OCI-M2 (cell line): Measurements from ENCODE around the gene PRELID3B.
A peak's percentile ranks its signal among the peaks of the same experiment; 100 is the strongest.
"Not testable (repeated sequence)": the region's sequence is repeated elsewhere in the genome, so short reads cannot be mapped to it uniquely, and the experiment has no call there.

Experiments used
- DNase-seq: peaks from one replicate; lab custom pipeline; 2025; ENCODE audit not compliant: unreplicated experiment; lab: John Stamatoyannopoulos, UW

PRELID3B gene

DNA sequence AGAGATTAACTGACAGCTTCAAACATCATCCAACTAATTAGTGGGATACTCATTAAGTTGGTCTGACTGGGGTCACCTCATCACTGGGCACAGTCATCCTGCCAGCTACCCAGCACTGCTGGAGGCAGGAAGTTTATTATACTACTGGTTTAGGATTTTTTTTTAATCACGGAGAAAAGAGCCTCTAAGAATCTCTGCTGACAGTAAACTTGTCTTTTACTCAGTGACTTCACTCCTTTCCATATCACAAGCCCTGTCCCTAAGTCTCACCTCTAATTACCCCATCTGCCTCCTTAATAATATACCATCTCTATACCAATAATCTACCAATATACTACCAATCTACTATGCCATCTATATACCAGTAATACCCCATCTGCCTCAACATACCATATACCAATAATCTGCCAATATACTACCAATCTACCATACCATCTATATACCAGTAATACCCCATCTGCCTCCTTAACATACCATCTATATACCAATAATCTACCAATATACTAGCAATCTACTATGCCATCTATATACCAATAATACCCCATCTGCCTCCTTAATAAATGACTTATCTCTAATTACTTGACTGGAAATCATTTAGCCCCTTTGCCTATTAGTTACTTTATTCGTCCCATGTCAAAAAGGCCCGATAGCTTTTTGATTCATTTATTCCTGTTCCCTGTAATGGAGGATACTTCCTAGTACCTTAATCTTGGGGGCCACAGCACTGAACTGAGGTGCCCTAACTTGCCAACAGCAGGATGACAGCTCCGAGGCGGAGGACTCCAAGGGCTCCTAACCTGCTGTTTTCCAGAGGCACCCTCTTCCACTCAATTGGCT is 15.5 kb downstream of the PRELID3B start:
- no peak for DNase-seq

GRCh38 chr20:59025511-59025910 is 17.1 kb downstream of the PRELID3B start:
- no peak for DNase-seq

DNA sequence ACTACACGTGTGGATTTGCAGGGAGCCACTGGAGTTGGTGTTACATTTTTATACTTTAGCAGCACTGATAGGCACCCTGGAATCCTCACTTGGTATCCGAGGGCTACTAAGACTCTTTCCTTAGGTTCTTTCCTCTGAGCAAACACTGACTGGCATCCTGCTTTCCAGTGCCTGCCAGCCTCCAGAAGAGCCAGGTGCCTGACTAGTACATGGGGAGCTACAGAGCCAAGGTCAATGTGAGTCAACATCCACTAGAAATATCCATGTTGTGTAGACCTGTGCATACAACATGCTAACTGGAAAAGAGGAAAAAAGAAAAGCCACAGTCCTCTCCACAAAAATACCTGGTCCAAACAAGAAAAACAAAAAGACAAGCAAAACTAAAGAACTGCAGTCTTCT is 17.5 kb downstream of the PRELID3B start:
- DNase-seq = no peak

DNA sequence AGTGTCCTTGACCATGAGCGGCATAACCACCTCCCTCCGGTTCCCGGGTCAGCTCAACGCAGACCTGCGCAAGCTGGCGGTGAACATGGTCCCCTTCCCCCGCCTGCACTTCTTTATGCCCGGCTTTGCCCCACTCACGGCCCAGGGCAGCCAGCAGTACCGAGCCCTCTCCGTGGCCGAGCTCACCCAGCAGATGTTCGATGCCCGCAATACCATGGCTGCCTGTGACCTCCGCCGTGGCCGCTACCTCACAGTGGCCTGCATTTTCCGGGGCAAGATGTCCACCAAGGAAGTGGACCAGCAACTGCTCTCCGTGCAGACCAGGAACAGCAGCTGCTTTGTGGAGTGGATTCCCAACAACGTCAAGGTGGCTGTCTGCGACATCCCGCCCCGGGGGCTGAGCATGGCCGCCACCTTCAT is 18.5 kb downstream of the PRELID3B start:
- DNase-seq = no peak

- DNase-seq = no peak
Measured at GRCh38 chr20:59023616-59024015, 19.0 kb downstream of the PRELID3B start.

DNA sequence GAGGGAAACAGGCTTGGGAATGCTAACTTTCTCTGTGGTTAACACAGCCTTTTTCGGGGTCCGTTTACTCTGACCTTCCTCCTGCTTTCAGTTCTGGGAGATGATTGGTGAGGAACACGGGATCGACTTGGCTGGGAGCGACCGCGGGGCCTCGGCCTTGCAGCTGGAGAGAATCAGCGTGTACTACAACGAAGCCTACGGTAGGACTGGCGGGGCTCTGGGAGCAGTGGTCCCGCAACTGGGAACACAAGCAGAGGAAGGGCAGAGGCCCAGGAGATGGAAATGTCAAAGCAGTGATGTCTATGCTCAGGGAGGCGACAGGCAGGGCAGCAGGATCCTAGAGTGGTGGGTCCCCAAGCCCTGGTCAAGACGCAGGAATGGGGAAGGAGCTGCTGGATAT is 19.8 kb downstream of the PRELID3B start:
- DNase-seq = no peak

DNA sequence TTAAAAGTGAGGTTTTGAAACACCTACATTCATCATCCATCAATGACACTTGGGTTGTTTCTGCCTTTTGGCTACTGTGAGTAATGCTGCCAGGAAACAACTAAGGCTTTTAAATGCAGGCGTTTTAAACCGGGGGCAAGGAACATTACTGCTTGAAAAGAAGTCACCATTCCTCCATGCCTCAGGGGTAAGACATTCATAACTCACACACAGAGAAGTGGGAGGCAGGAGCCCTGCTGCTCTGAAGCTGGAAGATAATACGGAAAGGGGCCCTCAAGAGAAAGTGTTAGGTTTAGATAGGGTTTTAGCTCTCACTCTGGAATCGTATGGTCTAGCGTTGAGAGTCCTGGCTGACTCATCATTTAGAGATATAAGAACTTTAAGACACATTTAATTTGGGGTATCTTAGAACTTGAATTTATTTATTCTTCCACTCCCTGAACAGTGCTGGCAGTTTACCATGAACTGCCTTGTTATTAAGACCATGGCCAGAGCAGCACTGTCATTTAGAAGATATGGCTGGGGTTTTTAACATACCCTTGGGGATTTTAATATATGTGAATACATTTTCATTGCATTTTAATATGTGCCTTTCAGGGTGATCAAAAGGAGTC is 21.5 kb downstream of the PRELID3B start:
- DNase-seq = peak; percentile 80

DNA sequence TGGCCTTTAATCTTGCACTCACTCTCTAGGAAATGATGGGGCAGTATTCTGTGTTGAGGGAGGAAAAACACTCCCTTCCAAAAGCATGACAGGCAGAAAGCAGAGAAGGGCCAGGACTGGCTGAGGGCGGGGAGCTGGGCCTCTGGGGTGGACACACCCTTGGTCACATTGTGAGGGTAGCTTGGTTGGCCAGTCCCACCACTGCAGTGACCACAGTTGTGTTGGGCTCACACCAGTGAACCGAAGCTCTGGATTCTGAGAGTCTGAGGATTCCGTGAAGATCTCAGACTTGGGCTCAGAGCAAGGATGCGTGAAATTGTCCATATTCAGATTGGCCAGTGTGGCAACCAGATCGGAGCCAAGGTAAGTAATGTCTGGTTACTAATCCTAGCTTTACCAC is 23.4 kb downstream of the PRELID3B start, which contains the start of gene TUBB1:
TSS of gene TUBB1 (plus strand) at position 213 of the 400 bp plus-strand sequence. CDS start at position 307, 94 bp downstream.
- no peak for DNase-seq

DNA sequence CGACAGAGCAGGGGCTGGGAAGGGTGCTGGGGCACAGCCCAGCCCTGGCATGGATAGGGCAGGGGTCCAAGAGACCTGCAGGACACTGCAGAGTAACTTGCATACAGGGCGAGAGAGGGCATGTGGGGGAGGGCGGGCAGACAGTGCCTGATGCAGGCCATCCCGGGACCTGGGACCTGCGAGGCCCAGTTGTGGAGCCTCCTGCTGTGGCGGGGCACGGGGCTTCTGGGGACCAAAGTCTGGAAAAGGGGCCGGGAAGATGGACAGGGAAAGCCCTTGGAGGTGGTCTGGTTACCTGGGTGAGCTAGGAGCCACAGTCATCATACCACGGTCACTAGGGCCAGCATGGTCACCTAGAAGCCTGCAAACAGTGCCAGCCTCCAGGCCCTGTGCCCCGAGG is 23.8 kb downstream of the PRELID3B start:
- DNase-seq = no peak

- no peak for DNase-seq
Measured at GRCh38 chr20:59017493-59018231, 24.9 kb downstream of the PRELID3B start.

DNA sequence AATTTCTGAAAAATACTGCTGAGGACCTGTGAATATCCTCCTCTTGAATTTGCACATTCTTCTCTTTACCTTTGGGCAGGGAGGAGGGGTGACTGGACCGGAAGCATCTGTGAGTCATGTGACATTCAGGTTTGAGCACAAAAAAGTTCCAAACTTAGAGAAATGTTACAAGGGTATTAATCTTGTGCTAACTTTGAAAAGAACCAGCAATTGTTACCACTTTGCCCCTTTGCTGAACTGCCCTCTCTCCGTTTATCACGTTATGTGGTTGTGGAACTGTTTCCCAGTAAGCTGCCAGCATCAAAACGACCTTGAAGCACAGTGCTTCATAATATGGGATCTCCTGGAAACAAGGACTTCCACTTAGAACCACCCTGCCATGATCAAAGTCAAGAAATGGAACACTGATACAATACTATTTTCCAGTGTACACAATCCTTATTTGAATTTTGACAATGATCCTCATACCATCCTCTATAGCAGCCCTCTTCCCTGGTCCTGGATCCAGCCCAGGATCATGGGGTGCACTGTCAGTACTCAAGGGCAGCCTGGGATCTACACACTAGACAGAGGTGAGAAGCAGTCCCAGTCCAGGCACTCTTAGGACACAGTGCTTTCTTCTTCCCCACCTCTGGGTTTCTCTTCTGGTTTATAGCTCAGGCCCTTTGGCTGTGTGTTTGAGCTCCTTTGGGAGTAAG is 25.6 kb downstream of the PRELID3B start:
- no peak for DNase-seq

DNA sequence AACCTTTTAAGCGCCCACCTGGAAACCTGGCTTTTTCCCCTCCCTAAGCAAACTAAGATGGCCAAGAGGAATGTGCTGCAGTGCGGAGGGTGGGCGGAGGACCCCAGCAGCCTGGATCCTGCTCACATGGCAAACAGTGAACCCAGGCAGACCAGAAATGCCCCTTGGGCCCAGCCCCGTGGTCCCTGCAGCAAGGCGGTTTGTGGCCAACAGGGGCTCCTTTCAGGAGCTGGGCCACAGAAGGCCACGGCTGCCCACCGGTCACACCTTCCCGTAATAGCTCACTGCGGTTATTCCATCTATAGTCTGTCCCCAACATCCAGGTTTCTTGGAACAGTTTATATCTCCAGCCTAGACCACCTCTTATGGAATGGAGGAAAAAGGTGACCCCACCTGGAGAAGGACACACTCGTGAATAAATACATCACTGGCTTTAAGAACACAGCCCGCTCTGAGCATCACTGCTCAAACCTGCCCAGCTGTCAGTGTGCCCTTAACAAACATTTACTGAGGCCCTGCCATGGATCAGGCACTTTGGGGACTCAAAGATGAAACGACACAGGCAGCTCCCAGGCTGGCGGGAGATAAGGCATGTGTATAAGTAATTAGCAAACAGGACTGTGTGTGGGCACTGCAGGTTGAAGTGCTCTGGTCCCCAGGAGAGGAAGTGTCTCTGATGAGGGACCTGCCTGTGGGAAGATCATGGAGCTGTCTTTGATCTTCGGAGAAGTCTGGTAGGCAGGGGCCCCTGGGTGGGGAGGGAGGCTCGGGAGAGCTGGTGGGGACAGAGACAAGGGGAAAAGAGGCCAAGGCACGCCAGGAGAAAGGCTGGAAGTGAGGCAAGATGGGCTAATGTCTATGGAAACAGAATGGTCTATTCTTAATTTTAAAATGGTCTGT is 26.5 kb downstream of the PRELID3B start:
- DNase-seq = no peak

DNA sequence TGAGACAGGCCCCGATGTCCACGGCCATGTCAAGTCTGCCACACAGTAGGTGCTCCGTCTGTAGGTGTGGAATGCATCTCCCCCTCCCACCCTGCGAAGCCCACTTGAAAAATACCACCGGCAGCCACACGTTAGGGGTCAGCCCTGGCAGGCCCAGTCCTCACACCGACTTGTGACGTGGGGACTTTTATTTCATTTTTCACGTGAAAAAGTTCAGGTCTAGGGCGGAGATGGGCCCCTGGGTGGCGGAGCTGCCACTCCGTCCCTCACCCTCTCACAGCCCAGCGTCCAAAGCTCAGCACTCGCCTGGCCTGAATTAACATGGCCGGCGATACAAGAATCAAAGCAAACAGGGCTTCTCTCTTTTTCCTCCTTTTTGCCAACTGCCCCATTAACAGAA is 27.2 kb downstream of the PRELID3B start:
- DNase-seq = no peak

DNA sequence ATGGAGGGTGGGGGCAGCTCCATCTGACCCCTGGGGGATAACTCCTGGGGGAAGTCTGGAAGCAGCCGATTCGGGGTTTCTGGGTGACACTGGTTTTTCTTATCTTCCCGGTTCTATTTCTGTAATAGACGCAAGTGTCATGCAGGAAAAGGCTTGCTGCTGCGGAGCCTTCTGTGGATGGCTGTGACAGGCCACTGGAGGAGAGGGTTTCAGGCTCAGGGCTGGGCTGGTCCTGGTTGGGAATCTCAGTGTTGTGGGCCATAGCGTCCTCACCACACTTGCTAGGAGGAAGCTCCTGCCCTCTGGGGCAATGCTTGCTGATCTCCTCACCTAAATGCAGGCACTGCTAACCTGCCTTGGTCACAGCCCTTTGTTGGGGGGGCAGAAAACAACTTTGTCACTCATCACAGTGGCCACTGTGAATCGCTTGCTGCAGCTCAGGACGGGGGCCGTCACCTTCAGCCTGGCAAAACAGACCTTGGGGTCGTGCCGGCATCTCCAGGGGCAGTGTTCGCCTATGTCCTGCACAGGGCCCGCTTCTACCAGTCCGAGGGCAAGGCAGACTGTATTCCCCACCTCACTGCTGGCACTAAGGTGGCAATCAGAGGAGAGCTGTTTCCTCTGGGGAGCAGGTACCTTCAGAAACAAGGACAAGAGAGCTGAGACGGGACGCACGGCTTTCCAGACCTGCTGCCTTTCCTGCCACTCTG is 27.8 kb downstream of the PRELID3B start:
- DNase-seq = no peak

GRCh38 chr20:59013959-59014608 is 28.5 kb downstream of the PRELID3B start:
- no peak for DNase-seq

GRCh38 chr20:59013031-59013951 is 29.3 kb downstream of the PRELID3B start:
- DNase-seq = no peak

- DNase-seq = not testable (repeated sequence)
Measured at GRCh38 chr20:59011874-59012157, 30.8 kb downstream of the PRELID3B start.
